Measurements from ENCODE around the gene GNAQ. TPM values are rescaled to one million over a fixed set of nuclear protein-coding genes. Genes with fewer than 3 reads are reported as not detected.

GNAQ gene
- polyA plus RNA-seq, 2 of the 4 experiments (the other 2 are of a cell fraction) = 17.9 to 60.0 TPM

DNA sequence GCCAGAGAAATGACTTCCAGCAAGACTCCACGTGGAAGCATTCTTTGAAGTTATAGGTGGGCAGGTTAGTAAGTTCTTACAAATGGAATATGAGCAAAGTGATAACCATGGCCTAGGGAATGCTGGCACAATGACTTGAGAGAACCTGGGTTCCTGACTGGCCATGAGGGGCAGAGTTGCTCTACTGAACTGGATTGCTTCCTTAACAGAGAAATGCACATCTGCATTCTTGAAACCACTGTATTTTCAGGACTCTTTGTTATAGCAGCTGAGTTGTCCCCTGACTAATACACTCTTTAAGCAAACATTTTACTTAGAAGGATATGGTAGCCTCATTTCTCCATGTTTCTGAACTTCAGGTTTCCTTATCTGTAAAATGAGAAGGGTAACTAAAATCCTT is 275.2 kb downstream of the GNAQ start:
- no peak for FAIRE-seq
- peak in 1 of 2 experiments; percentile 37 for DNase-seq (ENCODE audit: low read depth in 1 of 2, low spot score in 1 of 2)
- Histone ChIP-seq H3K4me2 (no peak overlapping the region), H3K27ac (no peak overlapping the region), H3K4me1 (0 out of 3 replicates have a peak, but pooled peaks cover 3% of the 10 kb centered on the region), H3K9me3 (0 out of 3 replicates have a peak, but pooled peaks cover 3% of the 10 kb centered on the region), H3K4me3 (no peak overlapping the region)
- peak in 1 of 2 experiments; percentile 45; a peak in 1 of 6 replicates for ATAC-seq
- ChIA-PET CTCF (interaction anchor here (1.0 to 1.3 kb wide), 4 partner anchors 37 to 299 kb away, joined by 3 to 5 read pairs (median 4); no protein-coding TSS in a partner anchor), POLR2A (no interaction called here)
- 71% methylated on average over 1 of the region's 1 CpG for WGBS (ENCODE audit: missing lambda C conversion rate)
- TF ChIP-seq RNF2 (IDR thresholded peaks at IDR 0.05; ENCODE audit: borderline replicate concordance, low read depth) (no peak), ELK1 (IDR thresholded peaks at IDR 0.05; ENCODE audit: low read depth, low read length) (no peak), CTCF (IDR thresholded peaks at IDR 0.05) (0 out of 3 replicates have a peak, but pooled peaks have one; percentile 12), CHD4 (IDR thresholded peaks at IDR 0.05; ENCODE audit: borderline replicate concordance) (no peak), ZFP36 (IDR thresholded peaks at IDR 0.05; ENCODE audit: borderline replicate concordance, partially characterized antibody) (no peak), TFCP2L1 (CRISPR knock-in tag; IDR thresholded peaks at IDR 0.05) (no peak), NPAS2 (CRISPR knock-in tag; IDR thresholded peaks at IDR 0.05; ENCODE audit: borderline replicate concordance) (no peak), RAD21 (conservative IDR thresholded peaks at IDR 0.05 in 1 of 2, IDR thresholded peaks at IDR 0.05 in 1 of 2) (peak in 1 of 2 experiments; percentile 36; a peak in 2 of 5 replicates)
- TF ChIP-seq, protein P1, sequence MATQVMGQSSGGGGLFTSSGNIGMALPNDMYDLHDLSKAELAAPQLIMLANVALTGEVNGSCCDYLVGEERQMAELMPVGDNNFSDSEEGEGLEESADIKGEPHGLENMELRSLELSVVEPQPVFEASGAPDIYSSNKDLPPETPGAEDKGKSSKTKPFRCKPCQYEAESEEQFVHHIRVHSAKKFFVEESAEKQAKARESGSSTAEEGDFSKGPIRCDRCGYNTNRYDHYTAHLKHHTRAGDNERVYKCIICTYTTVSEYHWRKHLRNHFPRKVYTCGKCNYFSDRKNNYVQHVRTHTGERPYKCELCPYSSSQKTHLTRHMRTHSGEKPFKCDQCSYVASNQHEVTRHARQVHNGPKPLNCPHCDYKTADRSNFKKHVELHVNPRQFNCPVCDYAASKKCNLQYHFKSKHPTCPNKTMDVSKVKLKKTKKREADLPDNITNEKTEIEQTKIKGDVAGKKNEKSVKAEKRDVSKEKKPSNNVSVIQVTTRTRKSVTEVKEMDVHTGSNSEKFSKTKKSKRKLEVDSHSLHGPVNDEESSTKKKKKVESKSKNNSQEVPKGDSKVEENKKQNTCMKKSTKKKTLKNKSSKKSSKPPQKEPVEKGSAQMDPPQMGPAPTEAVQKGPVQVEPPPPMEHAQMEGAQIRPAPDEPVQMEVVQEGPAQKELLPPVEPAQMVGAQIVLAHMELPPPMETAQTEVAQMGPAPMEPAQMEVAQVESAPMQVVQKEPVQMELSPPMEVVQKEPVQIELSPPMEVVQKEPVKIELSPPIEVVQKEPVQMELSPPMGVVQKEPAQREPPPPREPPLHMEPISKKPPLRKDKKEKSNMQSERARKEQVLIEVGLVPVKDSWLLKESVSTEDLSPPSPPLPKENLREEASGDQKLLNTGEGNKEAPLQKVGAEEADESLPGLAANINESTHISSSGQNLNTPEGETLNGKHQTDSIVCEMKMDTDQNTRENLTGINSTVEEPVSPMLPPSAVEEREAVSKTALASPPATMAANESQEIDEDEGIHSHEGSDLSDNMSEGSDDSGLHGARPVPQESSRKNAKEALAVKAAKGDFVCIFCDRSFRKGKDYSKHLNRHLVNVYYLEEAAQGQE (IDR thresholded peaks at IDR 0.05) = no peak

DNA sequence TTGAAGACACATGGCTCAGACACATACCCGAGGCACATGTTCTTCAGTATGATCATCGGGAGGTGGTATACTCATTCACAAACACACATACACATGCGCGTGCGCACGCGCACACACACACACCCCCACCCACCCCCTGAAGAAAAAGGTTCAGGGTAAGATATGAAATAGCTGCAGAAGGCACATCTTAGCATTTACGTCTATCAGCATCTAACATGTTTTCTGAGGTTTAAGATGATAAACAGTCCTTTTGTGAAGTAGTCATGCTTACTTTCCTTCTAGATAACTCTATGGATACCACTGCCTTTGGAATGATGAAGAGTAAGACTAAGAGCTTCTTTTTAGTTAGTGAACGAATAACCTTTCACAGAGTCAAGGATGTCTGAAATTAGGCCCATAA is 278.4 kb downstream of the GNAQ start:
- Histone ChIP-seq H3K4me1 (0 out of 3 replicates have a peak, but pooled peaks cover 6% of the 10 kb centered on the region), H3K4me2 (no peak overlapping the region), H3K9me3 (0 out of 3 replicates have a peak, but pooled peaks cover 3% of the 10 kb centered on the region), H3K4me3 (no peak overlapping the region), H3K27ac (no peak overlapping the region)
- ATAC-seq (no peak), DNase-seq (ENCODE audit: low read depth in 1 of 2, low spot score in 1 of 2) (no peak), FAIRE-seq (no peak)
- 83% methylated on average over 9 of the region's 9 CpGs for WGBS (ENCODE audit: missing lambda C conversion rate)
- CTCF ChIA-PET = interaction anchor here (0.8 to 12.3 kb wide), 7 partner anchors 10 to 320 kb away, joined by 3 to 161 read pairs (median 3); no protein-coding TSS in a partner anchor
- POLR2A ChIA-PET = no interaction called here
- TF ChIP-seq BCL3 (IDR thresholded peaks at IDR 0.05) (no peak), ELK1 (IDR thresholded peaks at IDR 0.05; ENCODE audit: low read depth, low read length) (no peak), TP53 (CRISPR knock-in tag; IDR thresholded peaks at IDR 0.05) (no peak), ESRRA (IDR thresholded peaks at IDR 0.05; ENCODE audit: borderline replicate concordance, low read length) (no peak), E2F6 (IDR thresholded peaks at IDR 0.05; ENCODE audit: borderline replicate concordance, low read depth) (no peak), ATOH8 (CRISPR knock-in tag; IDR thresholded peaks at IDR 0.05; ENCODE audit: low read depth) (no peak), GATA3 (IDR thresholded peaks at IDR 0.05; ENCODE audit: borderline replicate concordance) (no peak), FOSL2 (IDR thresholded peaks at IDR 0.05) (no peak), FOSL2 (CRISPR knock-in tag; IDR thresholded peaks at IDR 0.05) (no peak), EHMT2 (IDR thresholded peaks at IDR 0.05; ENCODE audit: low read depth) (no peak)
- TF ChIP-seq, protein P1 (IDR thresholded peaks at IDR 0.05) = no peak
